Measurements from ENCODE around the gene ATP12A.

DNA sequence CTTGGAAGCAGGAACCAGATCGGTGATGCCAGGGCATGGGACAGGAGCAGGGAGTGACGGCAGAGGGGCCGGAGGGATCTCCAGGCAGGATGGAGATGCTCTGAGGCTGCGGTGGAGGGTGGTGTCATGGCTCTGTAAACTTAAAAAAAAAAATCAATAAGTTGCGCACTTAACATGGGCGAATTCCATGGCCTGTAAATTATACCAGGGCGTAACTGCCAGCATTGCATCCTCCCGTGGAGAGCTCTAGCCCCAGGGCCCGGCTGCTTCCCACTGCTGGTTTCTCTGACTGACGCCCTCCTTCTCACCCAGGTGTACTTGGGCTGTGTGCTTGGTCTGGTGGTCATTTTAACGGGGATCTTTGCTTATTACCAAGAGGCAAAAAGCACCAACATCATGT lies 8.7 kb downstream of the ATP12A start:
- no peak for TF ChIP-seq CTCF (IDR thresholded peaks at IDR 0.05)
- no peak for TF ChIP-seq POLR2A (IDR thresholded peaks at IDR 0.05)

All from vagina (tissue), 2 donors.